ENCODE results near the gene TNRC6A. TPM values are rescaled to one million over a fixed set of nuclear protein-coding genes. Genes with fewer than 3 reads are reported as not detected.

The TNRC6A gene
- total RNA-seq, 2 experiments from 2014 or later: 38.1 to 60.3 TPM

GRCh38 chr16:24721830-24722238 lies 7.6 kb upstream of the TNRC6A start:
- no peak for DNase-seq (ENCODE audit: low spot score)
- H3K36me3 ChIP-seq (ENCODE audit: insufficient read depth, low read length): no peaks in the 10 kb centered on the region
- no peaks in the 10 kb centered on the region for H4K20me1 ChIP-seq (ENCODE audit: insufficient read depth, low read length)
- TF ChIP-seq EZH2phosphoT487 (IDR thresholded peaks at IDR 0.05; ENCODE audit: borderline replicate concordance, low read depth, low read length) (no peak), CTCF (conservative IDR thresholded peaks at IDR 0.05; ENCODE audit: low read length) (no peak)
- intact Hi-C loops (cut with micrococcal nuclease; ENCODE audit: unreplicated experiment): no loop called here
- no peaks in the 10 kb centered on the region for H3K9me3 ChIP-seq (ENCODE audit: low read length)
- ChIA-PET CTCF (ENCODE audit: unreplicated experiment) (no interaction called here), POLR2A (no interaction called here)
- H2AFZ ChIP-seq (ENCODE audit: low read length): no peak overlapping the region
- no TSS peak for BruUV-seq (replicated peaks)
- no peaks in the 10 kb centered on the region for H3K9me2 ChIP-seq (ENCODE audit: insufficient read depth, low read length)
- no peak overlapping the region for H3K27ac ChIP-seq (ENCODE audit: low read depth, low read length, poor library complexity, severe bottlenecking)
- no peak overlapping the region for H3K4me3 ChIP-seq (ENCODE audit: low read depth, low read length, poor library complexity, severe bottlenecking)
- H3K79me2 ChIP-seq (ENCODE audit: insufficient read depth, low read depth, low read length): no peaks in the 10 kb centered on the region
- no peak overlapping the region for H3K4me2 ChIP-seq (ENCODE audit: low read length)
- H3K4me1 ChIP-seq (ENCODE audit: insufficient read depth, low read length, poor library complexity, severe bottlenecking): no peaks in the 10 kb centered on the region

GRCh38 chr16:24723663-24724062 lies 5.8 kb upstream of the TNRC6A start:
- ChIA-PET CTCF (ENCODE audit: unreplicated experiment) (no interaction called here), POLR2A (interaction anchor here (0.7 kb wide), 1 partner anchor 104 kb away, joined by 5 read pairs; no protein-coding TSS in a partner anchor)
- H3K36me3 ChIP-seq (ENCODE audit: insufficient read depth, low read length): no peaks in the 10 kb centered on the region
- no peaks in the 10 kb centered on the region for H3K9me3 ChIP-seq (ENCODE audit: low read length)
- no peak overlapping the region for H3K4me2 ChIP-seq (ENCODE audit: low read length)
- H3K79me2 ChIP-seq (ENCODE audit: insufficient read depth, low read depth, low read length): peaks cover 3% of the 10 kb centered on the region; the same call in 1 of the 2 replicates
- peaks cover 7% of the 10 kb centered on the region for H3K4me1 ChIP-seq (ENCODE audit: insufficient read depth, low read length, poor library complexity, severe bottlenecking)
- BruUV-seq (replicated peaks): no TSS peak
- intact Hi-C loops (cut with micrococcal nuclease; ENCODE audit: unreplicated experiment): no loop called here
- DNase-seq (ENCODE audit: low spot score): no peak
- H4K20me1 ChIP-seq (ENCODE audit: insufficient read depth, low read length): no peaks in the 10 kb centered on the region
- H2AFZ ChIP-seq (ENCODE audit: low read length): no peak overlapping the region
- H3K4me3 ChIP-seq (ENCODE audit: low read depth, low read length, poor library complexity, severe bottlenecking): no peak overlapping the region
- no peaks in the 10 kb centered on the region for H3K9me2 ChIP-seq (ENCODE audit: insufficient read depth, low read length)
- TF ChIP-seq EZH2phosphoT487 (IDR thresholded peaks at IDR 0.05; ENCODE audit: borderline replicate concordance, low read depth, low read length) (no peak), CTCF (conservative IDR thresholded peaks at IDR 0.05; ENCODE audit: low read length) (no peak)
- H3K27ac ChIP-seq (ENCODE audit: low read depth, low read length, poor library complexity, severe bottlenecking): no peak overlapping the region

- Histone ChIP-seq H3K79me2 (ENCODE audit: insufficient read depth, low read depth, low read length) (peaks cover 38% of the 10 kb centered on the region), H4K20me1 (ENCODE audit: insufficient read depth, low read length) (peaks cover 16% of the 10 kb centered on the region), H2AFZ (ENCODE audit: low read length) (0 out of 2 replicates have a peak overlapping the region, but pooled peaks have one; percentile 6), H3K4me3 (ENCODE audit: low read depth, low read length, poor library complexity, severe bottlenecking) (no peak overlapping the region), H3K4me1 (ENCODE audit: insufficient read depth, low read length, poor library complexity, severe bottlenecking) (peaks cover 24% of the 10 kb centered on the region), H3K4me2 (ENCODE audit: low read length) (peak overlapping the region; percentile 77; the same call in 1 of the 2 replicates), H3K9me3 (ENCODE audit: low read length) (no peaks in the 10 kb centered on the region), H3K36me3 (ENCODE audit: insufficient read depth, low read length) (peaks cover 21% of the 10 kb centered on the region), H3K27ac (ENCODE audit: low read depth, low read length, poor library complexity, severe bottlenecking) (no peak overlapping the region), H3K9me2 (ENCODE audit: insufficient read depth, low read length) (no peaks in the 10 kb centered on the region)
- CTCF ChIA-PET (ENCODE audit: unreplicated experiment): no interaction called here
- DNase-seq (ENCODE audit: low spot score): no peak
- POLR2A ChIA-PET: interaction anchor here (0.6 kb wide), 1 partner anchor 178 kb away, joined by 3 read pairs; no protein-coding TSS in a partner anchor
- no peak for TF ChIP-seq EZH2phosphoT487 (IDR thresholded peaks at IDR 0.05; ENCODE audit: borderline replicate concordance, low read depth, low read length)
- no TSS peak for BruUV-seq (replicated peaks)
- intact Hi-C loops (cut with micrococcal nuclease; ENCODE audit: unreplicated experiment): no loop called here
These were observed 1.4 kb upstream of the TNRC6A start for GRCh38 chr16:24728011-24728410.

Measured in OCI-LY7 (cell line).